Measurements from ENCODE around the gene HCN3. TPM values are rescaled to one million over a fixed set of nuclear protein-coding genes. Genes with fewer than 3 reads are reported as not detected.
A peak's percentile ranks its signal among the peaks of the same experiment; 100 is the strongest.
"Not testable (repeated sequence)": the region's sequence is repeated elsewhere in the genome, so short reads cannot be mapped to it uniquely, and the experiment has no call there.

Gene HCN3
- total RNA-seq, 1 experiment from 2014 or later, result 7.5 TPM

- H3K9me3 ChIP-seq (ENCODE audit: insufficient read depth, low read depth); POLR2A ChIA-PET (ENCODE audit: unreplicated experiment); H3K27ac ChIP-seq: not testable (repeated sequence)
Measured at GRCh38 chr1:155235375-155235774, 41.9 kb upstream of the HCN3 start.

GRCh38 chr1:155236451-155236850 is 40.8 kb upstream of the HCN3 start:
- Histone ChIP-seq H4K20me1 (ENCODE audit: insufficient read depth) (no peaks in the 10 kb centered on the region), H3K27me3 (ENCODE audit: insufficient read depth, low read depth) (no peaks in the 10 kb centered on the region), H3K4me3 (no peak overlapping the region), H2AFZ (no peak overlapping the region), H3K9me3 (ENCODE audit: insufficient read depth, low read depth) (no peaks in the 10 kb centered on the region), H3K4me1 (replicated peaks; ENCODE audit: insufficient read depth) (peaks cover 3% of the 10 kb centered on the region), H3K9me2 (ENCODE audit: insufficient read depth) (no peaks in the 10 kb centered on the region), H3K79me2 (ENCODE audit: low read depth) (no peaks in the 10 kb centered on the region), H3K27ac (no peak overlapping the region), H3K4me2 (0 out of 2 replicates have a peak overlapping the region, but pooled peaks have one; percentile 26), H3F3A (ENCODE audit: insufficient read depth, low read depth) (peaks cover 11% of the 10 kb centered on the region; the same call in 1 of the 2 replicates), H3K36me3 (ENCODE audit: low read depth) (no peaks in the 10 kb centered on the region)
- ChIA-PET POLR2A (ENCODE audit: unreplicated experiment) (no interaction called here), CTCF (interaction anchor here (0.8 kb wide), 1 partner anchor 12 kb away, joined by 4 read pairs; no protein-coding TSS in a partner anchor)
- TF ChIP-seq EZH2 (IDR thresholded peaks at IDR 0.05; ENCODE audit: low read depth), result no peak
- no peak for TF ChIP-seq CTCF (conservative IDR thresholded peaks at IDR 0.05)
- BruUV-seq (replicated peaks), result no TSS peak
- intact Hi-C loops (cut with micrococcal nuclease; ENCODE audit: unreplicated experiment), result no loop called here
- DNase-seq, result peak in 1 of 2 experiments; percentile 62

More at GRCh38 chr1:155235375-155235774, 41.9 kb upstream of the HCN3 start:
- H3K27me3 ChIP-seq (ENCODE audit: insufficient read depth, low read depth); CTCF ChIA-PET; H3K4me1 ChIP-seq (replicated peaks; ENCODE audit: insufficient read depth); DNase-seq; intact Hi-C loops (cut with micrococcal nuclease; ENCODE audit: unreplicated experiment); H3K4me3 ChIP-seq; H3K9me2 ChIP-seq (ENCODE audit: insufficient read depth); BruUV-seq (replicated peaks); H3K36me3 ChIP-seq (ENCODE audit: low read depth); H3F3A ChIP-seq (ENCODE audit: insufficient read depth, low read depth); H4K20me1 ChIP-seq (ENCODE audit: insufficient read depth); H3K79me2 ChIP-seq (ENCODE audit: low read depth); H3K4me2 ChIP-seq; H2AFZ ChIP-seq: not testable (repeated sequence)

GRCh38 chr1:155241069-155241679 is 36.1 kb upstream of the HCN3 start:
- H3F3A ChIP-seq (ENCODE audit: insufficient read depth, low read depth), result peaks cover 41% of the 10 kb centered on the region
- H3K9me2 ChIP-seq (ENCODE audit: insufficient read depth), result no peaks in the 10 kb centered on the region
- DNase-seq, result peak; percentile 51 to 76
- no peaks in the 10 kb centered on the region for H3K36me3 ChIP-seq (ENCODE audit: low read depth)
- BruUV-seq (replicated peaks), result no TSS peak
- H3K27me3 ChIP-seq (ENCODE audit: insufficient read depth, low read depth), result no peaks in the 10 kb centered on the region
- CTCF ChIA-PET, result interaction anchor here (0.8 kb wide), 1 partner anchor 16 kb away, joined by 3 read pairs; no protein-coding TSS in a partner anchor
- intact Hi-C loops (cut with micrococcal nuclease; ENCODE audit: unreplicated experiment), result no loop called here
- peaks cover 26% of the 10 kb centered on the region for H3K4me1 ChIP-seq (replicated peaks; ENCODE audit: insufficient read depth)
- peak overlapping the region; percentile 86 for H3K4me2 ChIP-seq
- H3K4me3 ChIP-seq, result peak overlapping the region; percentile 61; the same call in 1 of the 2 replicates
- H3K27ac ChIP-seq, result peak overlapping the region; percentile 29; the same call in 1 of the 2 replicates
- no peaks in the 10 kb centered on the region for H4K20me1 ChIP-seq (ENCODE audit: insufficient read depth)
- H3K9me3 ChIP-seq (ENCODE audit: insufficient read depth, low read depth), result no peaks in the 10 kb centered on the region
- POLR2A ChIA-PET (ENCODE audit: unreplicated experiment), result interaction anchor here (0.5 to 0.6 kb wide), 2 partner anchors 64 to 76 kb away, joined by 4 read pairs; no protein-coding TSS in a partner anchor
- peak overlapping the region; percentile 81 for H2AFZ ChIP-seq
- 0 out of 2 replicates have a peak, but pooled peaks cover 6% of the 10 kb centered on the region for H3K79me2 ChIP-seq (ENCODE audit: low read depth)
- TF ChIP-seq EZH2 (IDR thresholded peaks at IDR 0.05; ENCODE audit: low read depth), result no peak
- no peak for TF ChIP-seq CTCF (conservative IDR thresholded peaks at IDR 0.05)

Data from PC-9 (cell line).